Keratinocyte (primary cell): ENCODE data around the gene HEMK1.

ENCODE experiments used
- CTCF ChIP-seq, 3 experiments: IDR thresholded peaks in 1 of 3; conservative IDR thresholded peaks in 1 of 3; optimal IDR thresholded peaks in 1 of 3; 2 replicates in 2 of 3; 3 replicates in 1 of 3; pipeline versions ENCODE3 to v1.5.1; 2011; ENCODE audit warnings: low read length in 3 of 3, mild to moderate bottlenecking in 3 of 3, moderate library complexity in 2 of 3, control low read depth in 1 of 3, inconsistent platforms in 1 of 3; ENCODE audit not compliant: insufficient read depth in 2 of 3; ENCODE audit errors: extremely low read depth in 1 of 3
- EZH2 ChIP-seq: IDR thresholded peaks from one replicate; pipeline ENCODE4 v1.6.1; 2012; ENCODE audit warnings: inconsistent platforms, mild to moderate bottlenecking, low read length, moderate library complexity

- TF ChIP-seq CTCF (optimal IDR thresholded peaks at IDR 0.05 in 1 of 3, IDR thresholded peaks at IDR 0.05 in 1 of 3, conservative IDR thresholded peaks at IDR 0.05 in 1 of 3; ENCODE audit: extremely low read depth in 1 of 3, insufficient read depth in 2 of 3, low read length in 3 of 3) = no peak
- TF ChIP-seq EZH2 = no peak
Measured at GRCh38 chr3:50592568-50592967, 23.2 kb downstream of the HEMK1 start.
